Hypothalamus (tissue), 51 donors: ENCODE data around the gene MACROD2.

Experiments used
- DNase-seq, 51 donors: peaks; one replicate each; lab custom pipeline; 2025; lab: John Stamatoyannopoulos, UW

MACROD2 gene

DNA sequence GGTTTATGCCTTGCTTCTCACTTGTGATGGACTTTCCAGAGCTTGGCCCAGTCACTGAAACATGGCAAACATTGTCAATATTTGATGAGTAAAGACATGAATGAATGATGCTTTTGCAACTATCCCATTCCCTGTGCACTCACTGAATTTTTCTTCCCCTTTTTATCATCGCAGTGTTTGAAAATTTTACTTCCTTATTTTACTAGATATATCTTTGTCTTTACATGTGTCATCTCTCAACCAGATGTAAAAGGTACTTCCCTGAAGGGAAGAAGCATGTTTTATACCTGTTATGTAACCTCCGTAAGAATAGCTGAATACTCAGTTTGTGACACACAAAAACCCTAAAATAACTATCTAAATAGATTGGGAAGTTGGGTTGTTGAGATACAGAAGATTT is 886.8 kb downstream of the MACROD2 start:
- DNase-seq, result no peak

- DNase-seq, result no peak
Observed at GRCh38 chr20:14882846-14883245, 887.5 kb downstream of the MACROD2 start.

GRCh38 chr20:14883324-14883723 is 888.0 kb downstream of the MACROD2 start:
- no peak for DNase-seq

- no peak for DNase-seq
Observed at GRCh38 chr20:14885661-14886060, 890.3 kb downstream of the MACROD2 start.

DNA sequence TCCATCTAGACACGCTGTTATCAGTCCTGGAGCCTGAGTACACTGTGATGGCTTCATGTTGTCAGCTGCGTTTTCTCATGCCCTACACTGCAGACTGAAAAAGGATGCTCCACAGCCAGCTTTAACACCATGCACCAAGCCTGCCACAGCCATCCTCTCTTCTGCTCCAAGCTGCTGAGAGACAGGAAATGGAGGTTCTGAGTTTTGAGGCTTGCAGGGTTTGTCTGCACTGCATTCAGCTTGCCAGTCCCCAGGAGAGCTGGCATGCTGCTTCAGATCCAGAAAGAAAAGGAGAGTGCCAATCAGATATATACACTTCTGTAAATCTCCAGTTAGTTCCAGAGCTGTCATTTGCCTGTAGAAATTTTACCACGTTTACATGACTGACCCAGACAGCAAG is 892.8 kb downstream of the MACROD2 start:
- DNase-seq, result no peak

DNA sequence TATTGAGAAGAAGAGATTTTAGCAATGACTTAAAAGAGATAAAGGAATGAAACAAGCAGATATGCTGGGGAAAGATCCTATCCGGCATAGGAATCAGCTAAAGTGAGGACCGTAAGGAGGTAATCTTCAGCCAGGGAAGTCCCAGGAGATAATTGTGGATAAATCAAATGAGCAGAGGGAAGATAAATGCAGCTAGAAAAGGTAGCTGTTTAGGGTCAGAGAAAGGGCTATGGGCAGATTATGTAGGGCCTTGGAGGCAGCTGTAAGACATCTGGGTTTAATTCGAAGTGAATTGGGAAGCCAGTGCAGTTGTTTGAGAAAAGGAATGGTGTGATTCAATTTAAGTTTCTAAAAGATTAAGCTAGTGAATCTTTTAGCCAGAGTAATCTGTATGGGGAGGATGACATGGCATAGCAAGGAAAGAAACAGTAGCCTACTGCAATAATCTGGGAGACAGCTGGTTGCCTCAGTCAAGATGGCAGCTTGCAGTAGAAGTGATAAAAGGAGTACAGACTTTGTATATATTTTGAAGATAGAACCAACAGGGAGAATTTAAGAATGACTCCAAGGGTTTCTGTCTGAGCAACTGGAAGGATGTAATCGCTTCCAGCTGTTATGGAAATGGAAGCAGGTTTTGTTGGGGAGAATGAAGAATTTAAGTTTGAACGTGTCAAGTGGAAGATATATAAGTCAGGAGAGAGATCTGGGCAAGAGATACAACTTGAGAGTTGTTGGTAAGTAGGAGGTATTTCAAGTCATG is 894.4 kb downstream of the MACROD2 start:
- DNase-seq, result no peak

GRCh38 chr20:14890713-14891112 is 895.4 kb downstream of the MACROD2 start:
- DNase-seq, result no peak

GRCh38 chr20:14892782-14893181 is 897.5 kb downstream of the MACROD2 start:
- DNase-seq, result no peak

DNA sequence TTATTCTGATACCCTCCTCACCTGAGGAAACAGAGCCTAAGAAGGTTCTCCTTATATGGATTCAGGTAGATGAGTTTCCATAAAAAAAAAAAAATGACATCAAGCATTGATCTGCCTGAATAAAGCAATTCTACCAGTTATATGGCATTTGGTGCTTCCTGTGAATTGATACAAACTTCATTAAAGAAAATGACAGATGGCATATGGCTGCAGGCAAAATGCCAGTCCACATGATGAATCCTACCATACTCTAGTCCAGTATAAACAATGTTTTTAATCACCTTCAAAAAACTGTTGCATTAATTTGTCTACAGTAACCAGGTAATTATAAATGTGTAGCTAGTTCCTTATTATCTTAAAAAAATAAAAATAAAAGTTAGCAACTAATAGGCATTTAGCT is 901.3 kb downstream of the MACROD2 start:
- no peak for DNase-seq

- DNase-seq, result no peak
Observed at GRCh38 chr20:14897608-14898007, 902.3 kb downstream of the MACROD2 start.

DNA sequence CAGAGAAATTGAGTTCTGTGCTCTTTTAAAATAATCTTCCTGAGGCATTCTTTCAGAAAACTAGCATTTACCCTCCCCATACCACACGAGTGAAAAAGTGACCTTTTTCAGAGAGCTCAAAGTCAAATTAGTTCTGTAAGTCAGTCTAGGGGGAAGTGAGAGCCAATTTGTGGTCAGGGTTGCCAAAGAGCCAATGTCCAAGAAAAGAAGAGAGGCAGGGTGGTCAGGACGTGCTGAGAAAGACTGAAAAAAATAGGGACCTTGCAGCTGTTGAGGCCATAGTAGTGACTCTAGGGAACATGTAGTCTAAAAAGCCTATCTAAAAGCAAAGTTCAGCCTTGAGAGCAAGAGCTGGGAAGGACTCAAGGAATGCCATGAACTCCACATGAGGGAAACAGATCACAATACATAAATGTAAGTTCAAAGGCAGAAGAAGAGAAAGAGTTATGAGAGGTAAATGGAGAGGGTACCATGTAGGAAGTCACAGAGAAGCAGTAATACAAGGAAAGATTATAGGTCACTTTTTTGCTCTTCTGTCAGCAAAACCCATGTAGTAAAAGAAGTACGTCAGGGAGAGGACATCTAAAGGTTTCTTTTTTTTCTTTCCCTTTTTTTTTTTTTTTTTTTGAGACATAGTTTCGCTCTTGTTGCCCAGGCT is 907.2 kb downstream of the MACROD2 start:
- no peak for DNase-seq

- no peak for DNase-seq
Observed at GRCh38 chr20:14906908-14907434, 911.7 kb downstream of the MACROD2 start.

GRCh38 chr20:14910126-14910525 is 914.8 kb downstream of the MACROD2 start:
- no peak for DNase-seq

DNA sequence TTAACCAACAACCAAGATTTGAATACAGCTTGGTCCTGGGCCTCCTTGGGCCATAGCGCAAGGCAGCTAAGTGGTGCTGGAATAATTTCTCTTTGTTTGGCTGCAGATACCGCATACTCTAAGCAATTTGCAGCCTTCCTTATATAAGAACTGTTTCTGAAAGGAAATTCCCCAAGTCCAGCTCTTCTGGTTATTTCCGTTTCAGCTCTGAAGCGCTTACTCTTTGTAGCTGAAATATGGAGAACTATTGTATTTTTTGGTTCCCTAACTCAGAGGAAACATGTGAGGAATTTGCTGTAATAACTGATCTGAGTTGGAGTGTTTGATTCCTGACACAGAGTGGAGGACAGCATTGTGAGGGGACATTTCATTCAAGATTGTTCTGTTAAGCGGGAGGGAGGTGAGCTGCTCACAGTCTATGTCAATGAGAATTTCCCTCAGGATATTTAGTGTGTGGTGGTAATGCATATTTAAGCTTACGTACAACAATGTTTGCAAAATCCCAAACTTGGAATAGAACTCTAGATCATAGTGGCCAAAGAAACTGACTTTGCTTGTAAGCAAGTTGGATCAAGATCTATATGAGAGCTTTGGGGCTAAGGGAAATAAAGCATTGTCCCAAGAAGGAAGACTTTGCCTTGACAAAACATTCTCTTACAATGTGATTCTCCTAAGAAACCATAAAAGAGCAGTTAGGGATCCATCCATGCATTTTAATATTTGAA is 918.7 kb downstream of the MACROD2 start:
- no peak for DNase-seq

GRCh38 chr20:14914633-14915032 is 919.3 kb downstream of the MACROD2 start:
- no peak for DNase-seq

DNA sequence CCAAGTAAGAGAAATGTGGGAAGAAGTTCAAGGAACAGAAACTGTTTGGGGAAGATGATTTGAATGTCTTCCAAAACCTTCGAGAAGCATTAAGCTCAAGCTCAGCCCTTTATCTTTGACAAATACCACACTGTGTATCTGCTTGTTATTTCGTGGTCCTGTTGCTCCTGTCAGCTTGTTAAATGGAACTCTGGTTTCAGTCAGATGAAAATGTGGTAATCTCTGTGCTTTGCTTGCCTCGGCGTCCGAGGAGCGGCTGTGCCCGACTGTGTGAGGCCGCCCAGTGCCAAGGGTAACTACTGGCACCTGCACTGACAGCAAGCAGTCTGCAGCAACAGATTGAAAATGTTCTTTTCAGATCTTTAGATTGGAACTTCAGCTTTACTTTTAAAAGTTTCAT is 920.0 kb downstream of the MACROD2 start:
- DNase-seq, result peak in 8 of 51 donors; percentile 0 to 18 (median 4)

DNA sequence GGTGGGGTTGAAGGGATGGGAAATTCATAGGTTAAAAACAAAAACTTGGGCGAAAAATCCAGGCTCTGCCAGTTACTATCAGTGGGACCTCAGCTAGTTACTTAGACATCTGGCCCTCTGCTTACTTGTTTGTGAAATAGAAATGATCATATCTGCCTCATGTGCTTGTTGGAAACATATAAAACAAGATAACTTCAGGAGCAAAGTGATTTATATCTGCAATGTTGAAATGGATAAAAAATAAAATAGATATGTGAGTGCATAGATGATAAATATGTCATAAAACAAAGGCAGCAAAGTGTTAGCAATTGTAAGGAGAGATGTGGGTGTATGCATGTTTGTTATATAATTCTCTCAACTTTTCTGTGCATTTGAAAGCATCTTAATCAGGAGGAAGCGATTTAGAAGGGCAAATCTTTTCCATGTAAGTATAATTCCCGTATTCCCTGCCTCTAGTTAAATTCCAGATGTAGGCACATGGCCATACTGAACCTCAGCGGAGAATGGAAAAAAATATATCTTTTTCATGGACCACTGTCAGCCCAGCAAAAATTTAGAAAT is 921.1 kb downstream of the MACROD2 start:
- peak in 1 of 51 donors; percentile 9 for DNase-seq

DNA sequence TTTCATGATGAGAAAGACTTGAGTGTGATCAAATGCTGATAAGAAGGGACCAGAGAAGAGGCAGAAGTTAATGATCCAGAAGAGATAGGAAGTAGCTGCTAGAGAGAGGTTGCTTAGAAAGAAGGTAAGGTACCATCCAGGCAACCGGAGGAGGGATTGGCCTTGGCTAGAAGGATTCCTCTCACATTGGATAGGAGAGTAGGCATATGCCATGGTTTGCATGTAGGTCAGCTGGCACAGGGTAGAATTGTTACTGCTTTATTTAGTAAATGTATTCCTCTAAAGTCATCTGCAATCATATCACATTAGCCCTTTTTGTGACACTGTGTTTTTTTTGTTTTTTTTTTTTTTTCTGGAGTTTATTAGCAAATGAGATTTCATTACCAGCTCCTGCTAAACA is 923.0 kb downstream of the MACROD2 start:
- no peak for DNase-seq

- no peak for DNase-seq
Observed at GRCh38 chr20:14918976-14919375, 923.7 kb downstream of the MACROD2 start.

DNA sequence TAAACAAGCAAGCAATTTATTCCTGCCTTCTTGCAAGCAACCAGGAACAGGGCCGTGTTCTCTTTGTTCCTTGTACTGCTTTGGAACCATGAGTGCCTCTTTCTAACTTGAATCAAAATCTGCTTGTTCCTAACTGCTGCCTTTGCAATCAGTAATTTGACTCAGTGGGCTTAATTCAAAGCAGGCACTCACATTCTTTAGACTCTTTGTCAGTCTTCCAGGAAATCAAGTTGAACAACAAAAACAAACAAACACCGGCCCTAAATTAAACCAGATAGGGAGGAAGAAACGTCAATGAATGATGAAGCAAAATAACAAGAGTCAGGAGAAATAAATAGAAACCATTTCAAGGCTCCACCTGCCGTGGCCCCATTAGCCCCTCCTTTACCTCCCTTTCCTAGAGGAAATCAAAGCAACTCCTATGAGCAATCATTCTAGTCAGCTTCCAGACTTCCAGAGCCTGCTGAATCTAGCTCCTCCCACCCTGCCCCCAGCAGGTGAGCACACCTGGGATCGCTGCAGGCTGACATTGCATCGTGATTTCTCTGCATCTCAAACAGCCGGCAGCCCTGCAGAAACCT is 924.3 kb downstream of the MACROD2 start:
- peak in 2 of 51 donors; percentile 1 to 5 for DNase-seq

- no peak for DNase-seq
Observed at GRCh38 chr20:14921513-14921912, 926.2 kb downstream of the MACROD2 start.
